OCI-LY1 (cell line): Measurements from ENCODE around the gene PLEKHO1.

Experiments used
- CTCF ChIP-seq: fragments of 200-600 bp; sonication (generic), shearing (Covaris generic); IDR thresholded peaks from 2 replicates; pipeline ENCODE4 v1.5.1; 2017; ENCODE audit warnings: mild to moderate bottlenecking, antibody characterized with exemption, low read length, moderate library complexity, mixed read lengths
- EZH2 ChIP-seq: fragments of 200-600 bp; sonication (generic), shearing (Covaris generic); IDR thresholded peaks from 2 replicates; pipeline ENCODE4 v1.8.0; 2017; ENCODE audit warnings: borderline replicate concordance, mixed run types, mild to moderate bottlenecking, antibody characterized with exemption, low read length, moderate library complexity, mixed read lengths

DNA sequence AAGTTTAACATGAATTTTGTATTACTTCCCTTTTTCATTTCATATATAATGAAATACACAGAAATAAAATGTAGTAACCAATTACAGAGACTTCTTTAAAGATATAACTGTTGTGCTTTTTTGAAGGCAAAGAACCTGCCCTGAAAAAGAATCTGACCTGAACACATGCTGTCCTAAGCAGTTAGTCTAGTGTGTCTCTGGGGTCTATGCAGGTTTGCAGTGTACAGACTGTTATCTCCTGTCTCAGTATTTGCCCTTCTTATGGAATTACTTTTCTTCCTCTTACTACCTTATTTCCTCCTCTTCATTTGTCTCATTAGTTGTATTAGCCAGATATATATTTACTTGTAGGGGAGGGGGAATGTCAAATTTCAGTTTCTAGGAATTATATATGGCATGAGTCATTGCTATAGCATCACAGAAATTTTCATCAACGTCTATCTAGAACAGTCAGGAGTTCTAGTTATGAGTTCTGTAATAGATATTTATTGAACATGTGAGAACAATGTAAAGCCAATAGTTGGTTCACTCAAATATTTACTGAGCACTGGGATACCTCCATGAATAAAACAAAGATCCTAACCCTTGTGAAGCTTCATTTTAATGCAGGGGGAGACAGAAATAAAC is 28.4 kb upstream of the PLEKHO1 start:
- TF ChIP-seq CTCF (no peak), EZH2 (no peak)
